ENCODE results near the gene HNF1B. TPM values are rescaled to one million over a fixed set of nuclear protein-coding genes. Genes with fewer than 3 reads are reported as not detected.

HNF1B gene
- total and polyA plus RNA-seq, 4 donors: 4.1 to 18.9 (median 12.4) TPM

DNA sequence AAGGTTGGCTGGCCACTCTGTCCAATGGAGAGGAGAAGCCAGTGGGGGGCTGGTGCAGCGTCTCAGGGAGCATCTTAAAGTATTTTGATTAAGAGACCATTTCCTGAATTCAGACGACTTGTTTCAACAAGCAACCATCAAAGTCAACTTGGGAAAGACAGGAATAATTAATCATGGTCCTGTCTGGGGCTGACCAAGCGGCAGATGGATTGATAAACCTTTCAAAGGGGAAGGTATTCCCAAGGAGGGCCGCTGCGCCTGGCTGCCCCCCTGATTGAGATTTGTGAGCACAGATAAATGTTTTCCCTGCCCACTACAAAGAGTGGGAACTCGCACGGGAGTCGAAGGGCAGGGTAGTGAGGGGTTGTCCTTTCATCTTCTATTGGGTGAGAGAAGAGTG lies 47.5 kb downstream of the HNF1B start:
- no peak overlapping the region for H3K9ac ChIP-seq (ENCODE audit: insufficient read depth in 1 of 2, low read length in 2 of 2)
- H3K4me1 ChIP-seq (ENCODE audit: control insufficient read depth in 5 of 5, insufficient read depth in 5 of 5, low read length in 5 of 5): peaks cover 0 to 1% (median 0%) of the 10 kb centered on the region in 5 donors
- WGBS, 2 donors: 51 to 60% methylated on average over 8 of the region's 8 CpGs
- TF ChIP-seq, protein P1, sequence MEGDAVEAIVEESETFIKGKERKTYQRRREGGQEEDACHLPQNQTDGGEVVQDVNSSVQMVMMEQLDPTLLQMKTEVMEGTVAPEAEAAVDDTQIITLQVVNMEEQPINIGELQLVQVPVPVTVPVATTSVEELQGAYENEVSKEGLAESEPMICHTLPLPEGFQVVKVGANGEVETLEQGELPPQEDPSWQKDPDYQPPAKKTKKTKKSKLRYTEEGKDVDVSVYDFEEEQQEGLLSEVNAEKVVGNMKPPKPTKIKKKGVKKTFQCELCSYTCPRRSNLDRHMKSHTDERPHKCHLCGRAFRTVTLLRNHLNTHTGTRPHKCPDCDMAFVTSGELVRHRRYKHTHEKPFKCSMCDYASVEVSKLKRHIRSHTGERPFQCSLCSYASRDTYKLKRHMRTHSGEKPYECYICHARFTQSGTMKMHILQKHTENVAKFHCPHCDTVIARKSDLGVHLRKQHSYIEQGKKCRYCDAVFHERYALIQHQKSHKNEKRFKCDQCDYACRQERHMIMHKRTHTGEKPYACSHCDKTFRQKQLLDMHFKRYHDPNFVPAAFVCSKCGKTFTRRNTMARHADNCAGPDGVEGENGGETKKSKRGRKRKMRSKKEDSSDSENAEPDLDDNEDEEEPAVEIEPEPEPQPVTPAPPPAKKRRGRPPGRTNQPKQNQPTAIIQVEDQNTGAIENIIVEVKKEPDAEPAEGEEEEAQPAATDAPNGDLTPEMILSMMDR (IDR thresholded peaks at IDR 0.05; ENCODE audit: control extremely low read depth, extremely low read depth): no peak
- ATAC-seq (ENCODE audit: insufficient read depth, low FRiP score) (no peak), DNase-seq (no peak)
- no peak overlapping the region for H3K4me3 ChIP-seq
- H3K27ac ChIP-seq (ENCODE audit: low read depth in 1 of 2, low read length in 1 of 2): no peak overlapping the region
- peaks cover 0 to 3% (median 0%) of the 10 kb centered on the region in 4 donors for H3K9me3 ChIP-seq (ENCODE audit: control insufficient read depth in 4 of 4, insufficient read depth in 3 of 4, low read length in 3 of 4)
- H3K36me3 ChIP-seq (ENCODE audit: control insufficient read depth in 4 of 4, insufficient read depth in 4 of 4, low read length in 4 of 4): peaks cover 0 to 4% (median 0%) of the 10 kb centered on the region in 4 donors
- H3K27me3 ChIP-seq (ENCODE audit: control insufficient read depth in 3 of 3, insufficient read depth in 3 of 3, low read length in 2 of 3): peaks cover 0 to 3% (median 0%) of the 10 kb centered on the region in 3 donors

DNA sequence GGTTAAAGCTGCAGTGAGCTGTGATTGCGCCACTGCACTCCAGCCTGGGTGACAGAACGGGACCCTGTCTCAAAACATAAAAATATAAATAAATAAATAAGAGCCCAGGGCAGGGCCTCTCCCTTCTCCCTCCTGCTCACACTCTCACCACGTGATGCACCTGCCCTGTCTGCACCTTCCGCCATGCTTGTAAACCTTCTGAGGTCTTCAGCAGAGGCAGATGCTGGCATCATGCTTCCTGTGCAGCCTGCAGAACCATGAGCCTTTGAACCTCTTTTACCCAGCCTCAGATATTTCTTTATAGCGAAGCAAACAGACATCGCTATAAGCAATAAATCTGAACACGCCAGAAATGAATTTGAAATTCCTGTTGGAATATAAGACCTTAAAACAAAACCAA lies 48.5 kb downstream of the HNF1B start:
- Histone ChIP-seq H3K4me1 (ENCODE audit: control insufficient read depth in 5 of 5, insufficient read depth in 5 of 5, low read length in 5 of 5) (peaks cover 0 to 1% (median 0%) of the 10 kb centered on the region in 5 donors), H3K9me3 (ENCODE audit: control insufficient read depth in 4 of 4, insufficient read depth in 3 of 4, low read length in 3 of 4) (peaks cover 0 to 3% (median 0%) of the 10 kb centered on the region in 4 donors), H3K27ac (ENCODE audit: low read depth in 1 of 2, low read length in 1 of 2) (no peak overlapping the region), H3K9ac (ENCODE audit: insufficient read depth in 1 of 2, low read length in 2 of 2) (no peak overlapping the region), H3K4me3 (no peak overlapping the region), H3K27me3 (ENCODE audit: control insufficient read depth in 3 of 3, insufficient read depth in 3 of 3, low read length in 2 of 3) (peaks cover 0 to 3% (median 0%) of the 10 kb centered on the region in 3 donors), H3K36me3 (ENCODE audit: control insufficient read depth in 4 of 4, insufficient read depth in 4 of 4, low read length in 4 of 4) (peaks cover 0 to 4% (median 0%) of the 10 kb centered on the region in 4 donors)
- TF ChIP-seq, protein P1 (IDR thresholded peaks at IDR 0.05; ENCODE audit: control extremely low read depth, extremely low read depth): no peak
- DNase-seq (no peak), ATAC-seq (ENCODE audit: insufficient read depth, low FRiP score) (no peak)
- WGBS, 2 donors: 92 to 93% methylated on average over 7 of the region's 7 CpGs

DNA sequence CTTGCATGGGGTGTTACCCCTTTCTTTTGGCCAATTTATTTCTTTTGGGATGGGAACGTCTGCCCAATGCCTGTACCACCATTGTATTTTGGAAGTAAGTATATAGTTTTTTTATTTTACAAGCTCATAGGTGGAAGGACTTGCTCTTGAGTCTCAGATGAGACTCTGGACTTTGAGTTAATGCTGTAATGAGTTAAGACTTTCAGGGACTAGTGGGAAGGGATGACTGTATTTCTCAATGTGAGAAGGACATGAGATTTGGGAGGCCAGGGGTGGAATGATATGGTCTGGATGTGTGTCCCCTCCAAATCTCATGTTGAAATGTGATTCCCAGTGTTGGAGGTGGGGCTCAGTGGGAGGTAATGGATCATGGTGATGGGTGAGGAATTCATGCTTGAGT lies 49.1 kb downstream of the HNF1B start:
- Histone ChIP-seq H3K27me3 (ENCODE audit: control insufficient read depth in 3 of 3, insufficient read depth in 3 of 3, low read length in 2 of 3) (peaks cover 0 to 3% (median 0%) of the 10 kb centered on the region in 3 donors), H3K27ac (ENCODE audit: low read depth in 1 of 2, low read length in 1 of 2) (no peak overlapping the region), H3K9me3 (ENCODE audit: control insufficient read depth in 4 of 4, insufficient read depth in 3 of 4, low read length in 3 of 4) (peaks cover 0 to 3% (median 0%) of the 10 kb centered on the region in 4 donors), H3K9ac (ENCODE audit: insufficient read depth in 1 of 2, low read length in 2 of 2) (no peak overlapping the region), H3K4me3 (no peak overlapping the region), H3K4me1 (ENCODE audit: control insufficient read depth in 5 of 5, insufficient read depth in 5 of 5, low read length in 5 of 5) (no peaks in the 10 kb centered on the region), H3K36me3 (ENCODE audit: control insufficient read depth in 4 of 4, insufficient read depth in 4 of 4, low read length in 4 of 4) (peaks cover 0 to 4% (median 0%) of the 10 kb centered on the region in 4 donors)
- WGBS, 2 donors: 85 to 96% methylated on average over 1 of the region's 1 CpG
- ATAC-seq (ENCODE audit: insufficient read depth, low FRiP score) (no peak), DNase-seq (no peak)
- TF ChIP-seq, protein P1 (IDR thresholded peaks at IDR 0.05; ENCODE audit: control extremely low read depth, extremely low read depth): no peak

DNA sequence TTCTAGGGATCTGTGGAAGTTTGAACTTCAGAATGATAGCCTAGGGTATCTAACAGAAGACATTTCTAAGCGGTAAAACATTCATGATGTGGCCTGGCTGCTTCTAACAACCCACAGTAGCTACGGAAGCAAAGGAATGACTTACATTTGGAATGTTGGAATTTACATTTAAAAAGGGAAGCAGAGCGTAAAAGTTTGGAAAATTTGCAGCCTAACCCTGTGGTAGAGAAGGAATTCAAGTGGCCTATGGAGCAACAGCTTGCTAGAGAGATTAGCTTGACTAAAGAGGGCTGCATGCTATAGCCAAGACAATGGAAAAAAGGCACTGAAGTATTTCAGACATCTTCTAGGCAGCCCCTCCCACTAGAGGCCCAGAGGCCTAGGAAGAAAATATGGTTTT lies 50.1 kb downstream of the HNF1B start:
- DNase-seq (no peak), ATAC-seq (ENCODE audit: insufficient read depth, low FRiP score) (no peak)
- TF ChIP-seq, protein P1 (IDR thresholded peaks at IDR 0.05; ENCODE audit: control extremely low read depth, extremely low read depth): no peak
- H3K9ac ChIP-seq (ENCODE audit: insufficient read depth in 1 of 2, low read length in 2 of 2): no peak overlapping the region
- H3K4me1 ChIP-seq (ENCODE audit: control insufficient read depth in 5 of 5, insufficient read depth in 5 of 5, low read length in 5 of 5): no peaks in the 10 kb centered on the region
- H3K9me3 ChIP-seq (ENCODE audit: control insufficient read depth in 4 of 4, insufficient read depth in 3 of 4, low read length in 3 of 4): peaks cover 0 to 3% (median 0%) of the 10 kb centered on the region in 4 donors
- H3K27ac ChIP-seq (ENCODE audit: low read depth in 1 of 2, low read length in 1 of 2): no peak overlapping the region
- no peak overlapping the region for H3K4me3 ChIP-seq
- H3K27me3 ChIP-seq (ENCODE audit: control insufficient read depth in 3 of 3, insufficient read depth in 3 of 3, low read length in 2 of 3): peaks cover 0 to 3% (median 0%) of the 10 kb centered on the region in 3 donors
- H3K36me3 ChIP-seq (ENCODE audit: control insufficient read depth in 4 of 4, insufficient read depth in 4 of 4, low read length in 4 of 4): peaks cover 0 to 4% (median 0%) of the 10 kb centered on the region in 4 donors
- 95 to 96% methylated on average over 3 of the region's 3 CpGs for WGBS, 2 donors

All from lung (tissue), 12 donors.